Liver (tissue), 9 donors: Measurements from ENCODE around the gene LTBP4. TPM values are rescaled to one million over a fixed set of nuclear protein-coding genes. Genes with fewer than 3 reads are reported as not detected.

Source experiments
- DNase-seq: peaks from one replicate; pipeline ENCODE4 v3.0.0-alpha.2; 2017; ENCODE audit warnings: low spot score
- H3K27ac ChIP-seq, 2 donors: one replicate each; pipeline ENCODE4 v1.7.0; 2013; ENCODE audit warnings: inconsistent platforms in 2 of 2, low read length in 2 of 2, control low read depth in 1 of 2, low read depth in 1 of 2, mild to moderate bottlenecking in 1 of 2
- H3K27me3 ChIP-seq, 4 donors: one replicate each; pipeline versions ENCODE4 v1.6.1 to v1.7.0; 2013; ENCODE audit warnings: low read length in 3 of 4, inconsistent platforms in 1 of 4, mild to moderate bottlenecking in 1 of 4, moderate library complexity in 1 of 4; ENCODE audit not compliant: control insufficient read depth in 4 of 4, insufficient read depth in 4 of 4
- H3K36me3 ChIP-seq, 4 donors: one replicate each; pipeline versions ENCODE4 v1.6.1 to v1.7.0; 2013; ENCODE audit warnings: low read length in 3 of 4, mild to moderate bottlenecking in 3 of 4, low read depth in 1 of 4, moderate library complexity in 1 of 4; ENCODE audit not compliant: control insufficient read depth in 4 of 4, insufficient read depth in 3 of 4
- H3K4me1 ChIP-seq, 4 donors: one replicate each; pipeline versions ENCODE4 v1.6.1 to v1.7.0; 2013; ENCODE audit warnings: low read length in 3 of 4, mild to moderate bottlenecking in 3 of 4, moderate library complexity in 1 of 4; ENCODE audit not compliant: control insufficient read depth in 4 of 4, insufficient read depth in 4 of 4
- H3K4me3 ChIP-seq, 3 donors: one replicate each; pipeline versions ENCODE4 v1.6.1 to v1.7.0; 2013; ENCODE audit warnings: low read length in 3 of 3, control low read depth in 1 of 3, low read depth in 1 of 3, mild to moderate bottlenecking in 1 of 3
- H3K9ac ChIP-seq, 2 donors: one replicate each; pipeline ENCODE4 v1.7.0; 2013; ENCODE audit warnings: low read length in 2 of 2, mild to moderate bottlenecking in 2 of 2, moderate library complexity in 2 of 2, control low read depth in 1 of 2, low read depth in 1 of 2
- H3K9me3 ChIP-seq, 4 donors: one replicate each; pipeline versions ENCODE4 v1.6.1 to v1.7.0; 2013; ENCODE audit warnings: low read length in 3 of 4; ENCODE audit not compliant: control insufficient read depth in 4 of 4
- FOXA1 ChIP-seq: IDR thresholded peaks from 2 replicates; pipeline ENCODE4 v1.6.1; 2016; ENCODE audit warnings: antibody characterized with exemption
- FOXA2 ChIP-seq: IDR thresholded peaks from 2 replicates; pipeline ENCODE4 v1.6.1; 2016; ENCODE audit warnings: antibody characterized with exemption
- HNF4G ChIP-seq: IDR thresholded peaks from 2 replicates; pipeline ENCODE4 v1.6.1; 2016; ENCODE audit warnings: antibody characterized with exemption
- JUND ChIP-seq, 2 donors: IDR thresholded peaks; 2 replicates each; pipeline ENCODE4 v1.6.1; 2016; ENCODE audit warnings: antibody characterized with exemption in 2 of 2
- NR2F2 ChIP-seq: IDR thresholded peaks from 2 replicates; pipeline ENCODE4 v1.6.1; 2016; ENCODE audit warnings: antibody characterized with exemption
- SP1 ChIP-seq: IDR thresholded peaks from 2 replicates; pipeline ENCODE4 v1.6.1; 2018; ENCODE audit warnings: antibody characterized with exemption, mild to moderate bottlenecking
- TAF1 ChIP-seq: conservative IDR thresholded peaks from 2 replicates; pipeline ENCODE4 v1.6.1; 2016; ENCODE audit warnings: antibody characterized with exemption, mild to moderate bottlenecking
- YY1 ChIP-seq: IDR thresholded peaks from 2 replicates; pipeline ENCODE4 v1.6.1; 2016; ENCODE audit warnings: antibody characterized with exemption, mild to moderate bottlenecking
- WGBS: extraction: QIAGEN DNeasy Blood & Tissue Kit; methylation state at CpG from one replicate; pipeline ENCODE4 v1.1.7; 2013; 5-methylcytosine and 5-hydroxymethylcytosine counted together
- polyA plus RNA-seq, 2 donors: library from polyadenylated mRNA; stranded (reverse) in 1 of 2; unstranded in 1 of 2; fragments of 200-250 nt in 1 of 2; fragments of >200 nt in 1 of 2; fragmentation: Nextera tagmentation in 1 of 2; extraction: Ambion mirVana in 1 of 2; gene quantifications; one replicate each; pipeline versions ENCODE4 v1.2.1 to v1.2.3, GENCODE V29; 2013 to 2015
- total RNA-seq, 2 donors: library from RNA; depleted of rRNA; stranded (reverse); fragments of >200 nt; gene quantifications; one replicate each; pipeline ENCODE4 v1.2.3, GENCODE V29; 2014
- TF ChIP-seq, protein P1 (sequence below): IDR thresholded peaks from 2 replicates; pipeline ENCODE4 v1.6.1; 2016; ENCODE audit warnings: antibody characterized with exemption, mild to moderate bottlenecking
- TF ChIP-seq, protein P2 (sequence below): fragments of 150-350 bp; IDR thresholded peaks from 2 replicates; pipeline ENCODE4 v1.5.1; 2017; ENCODE audit warnings: improper control_type of control experiment, low read depth, low read length; ENCODE audit not compliant: missing input control
- TF ChIP-seq, protein P3 (sequence below): IDR thresholded peaks from 2 replicates; pipeline ENCODE4 v1.6.1; 2016; ENCODE audit warnings: antibody characterized with exemption
- TF ChIP-seq, protein P4 (sequence below): IDR thresholded peaks from 2 replicates; pipeline ENCODE4 v1.6.1; 2016; ENCODE audit warnings: antibody characterized with exemption
- donor health status: healthy.
- donor health status: healthy.
- donor health status: healthy.
- donor health status: healthy.
- donor health status: healthy.

LTBP4 gene
- total and polyA plus RNA-seq, 4 donors: 9.6 to 28.7 (median 17.8) TPM

DNA sequence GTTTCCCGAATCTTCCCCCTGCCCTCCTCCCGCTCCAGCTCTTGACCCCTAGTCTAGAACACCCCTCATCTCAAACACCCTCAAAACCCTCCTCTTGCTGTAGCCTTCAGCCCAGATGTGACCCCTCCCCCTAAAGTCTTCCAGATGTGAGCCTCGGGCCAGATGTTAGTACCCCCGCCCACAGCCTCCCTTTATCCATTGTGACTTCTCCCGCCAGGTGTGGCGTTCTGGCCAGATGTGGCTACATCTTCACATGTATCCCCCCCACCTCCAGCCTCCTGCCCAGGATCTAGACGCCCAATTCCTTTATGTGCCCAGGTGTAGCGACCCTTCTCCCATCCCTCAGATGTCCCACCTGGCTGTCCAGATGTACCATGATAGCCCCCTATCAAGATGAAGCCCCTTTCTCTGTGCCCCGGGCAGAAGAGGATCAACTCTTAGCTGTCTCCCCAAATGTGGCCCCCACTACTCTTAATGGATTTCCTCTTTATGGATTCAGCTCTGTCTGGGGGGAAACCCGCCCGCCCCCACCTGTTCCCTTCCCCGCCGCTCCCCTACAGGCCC, 517 bp upstream of the LTBP4 start:
- peaks cover 0 to 12% (median 4%) of the 10 kb centered on the region in 4 donors for H3K27me3 ChIP-seq
- H3K36me3 ChIP-seq: no peaks in the 10 kb centered on the region
- H3K27ac ChIP-seq: peak overlapping the region; percentile 28 to 46
- DNase-seq: no peak
- H3K9ac ChIP-seq: no peak overlapping the region
- no peaks in the 10 kb centered on the region for H3K9me3 ChIP-seq
- 8% methylated on average over 13 of the region's 13 CpGs for WGBS
- peak overlapping the region in 1 of 3 donors; percentile 43 for H3K4me3 ChIP-seq
- H3K4me1 ChIP-seq: peaks cover 11 to 57% (median 29%) of the 10 kb centered on the region in 4 donors
- TF ChIP-seq SP1 (no peak), HNF4G (no peak)
- TF ChIP-seq, protein P1, sequence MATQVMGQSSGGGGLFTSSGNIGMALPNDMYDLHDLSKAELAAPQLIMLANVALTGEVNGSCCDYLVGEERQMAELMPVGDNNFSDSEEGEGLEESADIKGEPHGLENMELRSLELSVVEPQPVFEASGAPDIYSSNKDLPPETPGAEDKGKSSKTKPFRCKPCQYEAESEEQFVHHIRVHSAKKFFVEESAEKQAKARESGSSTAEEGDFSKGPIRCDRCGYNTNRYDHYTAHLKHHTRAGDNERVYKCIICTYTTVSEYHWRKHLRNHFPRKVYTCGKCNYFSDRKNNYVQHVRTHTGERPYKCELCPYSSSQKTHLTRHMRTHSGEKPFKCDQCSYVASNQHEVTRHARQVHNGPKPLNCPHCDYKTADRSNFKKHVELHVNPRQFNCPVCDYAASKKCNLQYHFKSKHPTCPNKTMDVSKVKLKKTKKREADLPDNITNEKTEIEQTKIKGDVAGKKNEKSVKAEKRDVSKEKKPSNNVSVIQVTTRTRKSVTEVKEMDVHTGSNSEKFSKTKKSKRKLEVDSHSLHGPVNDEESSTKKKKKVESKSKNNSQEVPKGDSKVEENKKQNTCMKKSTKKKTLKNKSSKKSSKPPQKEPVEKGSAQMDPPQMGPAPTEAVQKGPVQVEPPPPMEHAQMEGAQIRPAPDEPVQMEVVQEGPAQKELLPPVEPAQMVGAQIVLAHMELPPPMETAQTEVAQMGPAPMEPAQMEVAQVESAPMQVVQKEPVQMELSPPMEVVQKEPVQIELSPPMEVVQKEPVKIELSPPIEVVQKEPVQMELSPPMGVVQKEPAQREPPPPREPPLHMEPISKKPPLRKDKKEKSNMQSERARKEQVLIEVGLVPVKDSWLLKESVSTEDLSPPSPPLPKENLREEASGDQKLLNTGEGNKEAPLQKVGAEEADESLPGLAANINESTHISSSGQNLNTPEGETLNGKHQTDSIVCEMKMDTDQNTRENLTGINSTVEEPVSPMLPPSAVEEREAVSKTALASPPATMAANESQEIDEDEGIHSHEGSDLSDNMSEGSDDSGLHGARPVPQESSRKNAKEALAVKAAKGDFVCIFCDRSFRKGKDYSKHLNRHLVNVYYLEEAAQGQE: no peak
- TF ChIP-seq, protein P2, sequence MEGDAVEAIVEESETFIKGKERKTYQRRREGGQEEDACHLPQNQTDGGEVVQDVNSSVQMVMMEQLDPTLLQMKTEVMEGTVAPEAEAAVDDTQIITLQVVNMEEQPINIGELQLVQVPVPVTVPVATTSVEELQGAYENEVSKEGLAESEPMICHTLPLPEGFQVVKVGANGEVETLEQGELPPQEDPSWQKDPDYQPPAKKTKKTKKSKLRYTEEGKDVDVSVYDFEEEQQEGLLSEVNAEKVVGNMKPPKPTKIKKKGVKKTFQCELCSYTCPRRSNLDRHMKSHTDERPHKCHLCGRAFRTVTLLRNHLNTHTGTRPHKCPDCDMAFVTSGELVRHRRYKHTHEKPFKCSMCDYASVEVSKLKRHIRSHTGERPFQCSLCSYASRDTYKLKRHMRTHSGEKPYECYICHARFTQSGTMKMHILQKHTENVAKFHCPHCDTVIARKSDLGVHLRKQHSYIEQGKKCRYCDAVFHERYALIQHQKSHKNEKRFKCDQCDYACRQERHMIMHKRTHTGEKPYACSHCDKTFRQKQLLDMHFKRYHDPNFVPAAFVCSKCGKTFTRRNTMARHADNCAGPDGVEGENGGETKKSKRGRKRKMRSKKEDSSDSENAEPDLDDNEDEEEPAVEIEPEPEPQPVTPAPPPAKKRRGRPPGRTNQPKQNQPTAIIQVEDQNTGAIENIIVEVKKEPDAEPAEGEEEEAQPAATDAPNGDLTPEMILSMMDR: no peak

DNA sequence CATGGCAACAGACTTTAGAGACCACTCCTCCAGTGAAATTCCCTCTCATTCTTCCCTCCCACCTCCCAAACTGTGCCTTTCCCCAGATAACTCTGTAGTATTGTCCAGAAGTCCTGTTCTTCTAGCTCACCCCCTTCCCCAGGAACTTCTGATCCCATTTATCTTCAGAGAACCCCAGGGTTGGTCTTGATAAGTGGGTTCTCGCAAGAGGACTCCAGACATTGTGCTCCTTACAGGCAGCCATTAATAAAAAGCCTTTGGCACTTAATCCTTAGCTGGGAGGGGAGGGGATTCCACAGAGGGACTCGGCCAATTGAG, 1.9 kb downstream of the LTBP4 start:
- Histone ChIP-seq H3K9ac (peak overlapping the region in 1 of 2 donors; percentile 28), H3K4me1 (peaks cover 14 to 57% (median 27%) of the 10 kb centered on the region in 4 donors), H3K4me3 (no peak overlapping the region), H3K27ac (peak overlapping the region; percentile 53 to 71), H3K9me3 (no peaks in the 10 kb centered on the region), H3K36me3 (no peaks in the 10 kb centered on the region), H3K27me3 (peaks cover 0 to 6% (median 2%) of the 10 kb centered on the region in 4 donors)
- WGBS: 67% methylated on average over 2 of the region's 2 CpGs
- no peak for DNase-seq
- TF ChIP-seq JUND (IDR thresholded peaks at IDR 0.05) (no peak), YY1 (peak; percentile 14)

DNA sequence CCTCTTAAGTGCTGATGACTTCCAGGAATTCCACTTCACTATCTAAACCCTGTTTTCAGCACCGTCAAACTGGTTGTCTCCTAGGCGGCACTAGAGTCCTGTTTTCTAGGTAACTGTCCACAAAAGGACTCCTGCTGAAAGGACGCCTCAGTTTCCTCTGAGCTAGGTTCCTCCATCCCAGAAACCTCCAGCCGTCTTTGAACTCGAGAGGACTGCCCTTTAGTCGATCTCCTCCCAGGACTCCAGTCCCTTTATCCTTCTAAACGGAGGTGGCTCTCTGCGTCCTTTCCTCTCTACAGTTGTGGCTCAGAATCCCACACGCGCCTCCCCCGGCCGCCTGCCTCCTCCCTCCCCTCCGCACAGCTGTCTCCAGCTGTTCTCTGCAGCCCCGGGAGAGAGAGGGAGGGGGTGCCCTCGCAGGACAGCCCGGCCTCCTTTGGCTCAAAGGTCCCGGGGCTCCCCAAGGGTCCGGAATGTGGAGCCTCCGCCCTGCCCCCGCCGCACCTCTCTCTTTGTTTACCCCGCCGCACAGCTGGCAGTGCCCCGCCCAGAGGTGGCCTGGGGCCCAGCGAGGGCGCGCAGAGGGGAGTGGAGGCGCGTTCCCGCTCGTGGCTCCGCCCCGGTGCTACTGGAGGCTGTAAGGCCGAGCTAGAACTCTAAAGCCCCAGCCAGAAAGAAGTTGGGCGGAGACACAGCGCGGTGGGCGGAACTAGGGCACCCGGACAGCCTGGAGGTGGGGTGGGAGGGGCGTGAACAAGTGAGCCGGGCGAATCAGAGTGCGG, 2.4 kb downstream of the LTBP4 start:
- Histone ChIP-seq H3K4me1 (peaks cover 14 to 54% (median 26%) of the 10 kb centered on the region in 4 donors), H3K4me3 (peak overlapping the region in 1 of 3 donors; percentile 23), H3K9me3 (no peaks in the 10 kb centered on the region), H3K27ac (peak overlapping the region; percentile 53 to 71), H3K9ac (no peak overlapping the region), H3K36me3 (no peaks in the 10 kb centered on the region), H3K27me3 (peaks cover 0 to 6% (median 2%) of the 10 kb centered on the region in 4 donors)
- DNase-seq: peak; percentile 98
- 3% methylated on average over 43 of the region's 43 CpGs for WGBS
- TF ChIP-seq, protein P2: no peak
- TF ChIP-seq NR2F2 (peak; percentile 72), FOXA1 (peak; percentile 66), TAF1 (no peak), FOXA2 (peak; percentile 37), YY1 (peak; percentile 43)
- TF ChIP-seq, protein P3, sequence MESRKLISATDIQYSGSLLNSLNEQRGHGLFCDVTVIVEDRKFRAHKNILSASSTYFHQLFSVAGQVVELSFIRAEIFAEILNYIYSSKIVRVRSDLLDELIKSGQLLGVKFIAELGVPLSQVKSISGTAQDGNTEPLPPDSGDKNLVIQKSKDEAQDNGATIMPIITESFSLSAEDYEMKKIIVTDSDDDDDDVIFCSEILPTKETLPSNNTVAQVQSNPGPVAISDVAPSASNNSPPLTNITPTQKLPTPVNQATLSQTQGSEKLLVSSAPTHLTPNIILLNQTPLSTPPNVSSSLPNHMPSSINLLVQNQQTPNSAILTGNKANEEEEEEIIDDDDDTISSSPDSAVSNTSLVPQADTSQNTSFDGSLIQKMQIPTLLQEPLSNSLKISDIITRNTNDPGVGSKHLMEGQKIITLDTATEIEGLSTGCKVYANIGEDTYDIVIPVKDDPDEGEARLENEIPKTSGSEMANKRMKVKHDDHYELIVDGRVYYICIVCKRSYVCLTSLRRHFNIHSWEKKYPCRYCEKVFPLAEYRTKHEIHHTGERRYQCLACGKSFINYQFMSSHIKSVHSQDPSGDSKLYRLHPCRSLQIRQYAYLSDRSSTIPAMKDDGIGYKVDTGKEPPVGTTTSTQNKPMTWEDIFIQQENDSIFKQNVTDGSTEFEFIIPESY: no peak
- TF ChIP-seq, protein P4, sequence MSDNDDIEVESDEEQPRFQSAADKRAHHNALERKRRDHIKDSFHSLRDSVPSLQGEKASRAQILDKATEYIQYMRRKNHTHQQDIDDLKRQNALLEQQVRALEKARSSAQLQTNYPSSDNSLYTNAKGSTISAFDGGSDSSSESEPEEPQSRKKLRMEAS: no peak
- TF ChIP-seq, protein P1: peak; percentile 29
